HG03469 (cell line): ENCODE data around the gene GAGE2A.
"Not testable (repeated sequence)": the region's sequence is repeated elsewhere in the genome, so short reads cannot be mapped to it uniquely, and the experiment has no call there.

Experiments used
- ATAC-seq: cut with Tn5 transposase; IDR thresholded peaks from one replicate; pipeline ENCODE4 v1.9.1; 2021; ENCODE audit warnings: mild to moderate bottlenecking, moderate library complexity, moderate number of reproducible peaks; ENCODE audit not compliant: unreplicated experiment

The GAGE2A gene

DNA sequence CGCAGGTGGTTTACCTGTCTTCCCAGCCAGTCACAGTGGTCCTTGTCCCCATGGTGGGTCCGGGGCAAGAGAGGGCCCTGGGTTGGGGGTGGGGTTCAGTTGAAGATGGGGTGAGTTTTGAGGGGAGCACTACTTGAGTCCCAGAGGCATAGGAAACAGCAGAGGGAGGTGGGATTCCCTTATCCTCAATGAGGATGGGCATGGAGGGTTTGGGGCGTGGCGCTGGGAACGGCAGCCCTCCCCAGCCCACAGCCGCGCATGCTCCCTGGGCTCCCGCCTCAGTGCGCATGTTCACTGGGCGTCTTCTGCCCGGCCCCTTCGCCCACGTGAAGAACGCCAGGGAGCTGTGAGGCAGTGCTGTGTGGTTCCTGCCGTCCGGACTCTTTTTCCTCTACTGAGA, at the start of gene GAGE2A:
TSS of gene GAGE2A (plus strand) at position 301 of the 400 bp plus-strand sequence. CDS start 1,155 bp downstream, outside the sequence.
- not testable (repeated sequence) for ATAC-seq

- ATAC-seq, result not testable (repeated sequence)
These were observed 47.9 kb upstream of the GAGE2A start, which contains the start of gene GAGE12D for GRCh38 chrX:49541433-49541832. GAGE12D (plus strand) TSS chrX:49541733; CDS start chrX:49542888, 1,155 bp downstream.

- ATAC-seq, result not testable (repeated sequence)
These were observed 38.3 kb upstream of the GAGE2A start, which contains the start of gene GAGE12E for GRCh38 chrX:49550989-49551388. GAGE12E (plus strand) TSS chrX:49551289; CDS start chrX:49552444, 1,155 bp downstream.

DNA sequence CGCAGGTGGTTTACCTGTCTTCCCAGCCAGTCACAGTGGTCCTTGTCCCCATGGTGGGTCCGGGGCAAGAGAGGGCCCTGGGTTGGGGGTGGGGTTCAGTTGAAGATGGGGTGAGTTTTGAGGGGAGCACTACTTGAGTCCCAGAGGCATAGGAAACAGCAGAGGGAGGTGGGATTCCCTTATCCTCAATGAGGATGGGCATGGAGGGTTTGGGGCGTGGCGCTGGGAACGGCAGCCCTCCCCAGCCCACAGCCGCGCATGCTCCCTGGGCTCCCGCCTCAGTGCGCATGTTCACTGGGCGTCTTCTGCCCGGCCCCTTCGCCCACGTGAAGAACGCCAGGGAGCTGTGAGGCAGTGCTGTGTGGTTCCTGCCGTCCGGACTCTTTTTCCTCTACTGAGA, 28.8 kb upstream of the GAGE2A start, which contains the start of gene GAGE12F:
TSS of gene GAGE12F (plus strand) at position 301 of the 400 bp plus-strand sequence. CDS start 1,155 bp downstream, outside the sequence.
- not testable (repeated sequence) for ATAC-seq

DNA sequence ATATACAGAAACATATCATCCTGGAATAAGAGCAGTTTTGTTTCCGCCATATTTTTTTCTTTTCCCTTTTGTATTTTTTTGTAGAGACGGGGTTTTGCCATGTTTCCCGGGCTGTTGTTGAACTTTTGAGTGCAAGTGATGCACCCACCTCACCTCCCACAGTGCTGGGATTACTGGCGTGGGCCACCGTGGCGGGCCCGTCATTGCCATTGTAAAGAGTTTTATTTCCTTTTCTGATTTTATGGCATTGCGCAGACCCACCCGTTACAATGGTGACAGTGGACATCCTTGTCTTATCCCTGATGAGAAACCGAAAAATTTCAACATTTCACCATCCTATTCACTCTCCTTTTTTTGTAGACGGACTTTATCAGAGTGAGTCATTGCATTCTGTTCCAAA, 20.6 kb upstream of the GAGE2A start:
- ATAC-seq, result not testable (repeated sequence)

DNA sequence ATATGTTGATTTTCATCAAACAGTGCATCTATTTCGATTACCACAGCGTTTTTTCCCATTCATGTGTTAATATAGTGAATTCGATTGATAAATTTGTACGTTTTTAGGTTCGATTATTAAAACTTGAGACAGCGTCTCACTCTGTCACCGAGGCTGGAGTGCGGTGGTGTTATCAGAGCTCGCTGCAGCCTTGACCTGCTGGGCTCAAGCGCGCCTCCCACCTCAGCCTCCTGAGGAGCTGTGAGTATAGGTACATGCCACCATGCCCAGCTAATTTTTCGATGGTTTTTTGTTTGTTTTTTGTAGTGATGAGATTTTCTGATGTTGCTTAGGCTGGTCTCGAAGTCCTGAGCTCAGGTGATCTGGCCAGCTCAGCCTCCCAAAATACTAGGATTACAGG, 20.1 kb upstream of the GAGE2A start:
- ATAC-seq, result not testable (repeated sequence)

DNA sequence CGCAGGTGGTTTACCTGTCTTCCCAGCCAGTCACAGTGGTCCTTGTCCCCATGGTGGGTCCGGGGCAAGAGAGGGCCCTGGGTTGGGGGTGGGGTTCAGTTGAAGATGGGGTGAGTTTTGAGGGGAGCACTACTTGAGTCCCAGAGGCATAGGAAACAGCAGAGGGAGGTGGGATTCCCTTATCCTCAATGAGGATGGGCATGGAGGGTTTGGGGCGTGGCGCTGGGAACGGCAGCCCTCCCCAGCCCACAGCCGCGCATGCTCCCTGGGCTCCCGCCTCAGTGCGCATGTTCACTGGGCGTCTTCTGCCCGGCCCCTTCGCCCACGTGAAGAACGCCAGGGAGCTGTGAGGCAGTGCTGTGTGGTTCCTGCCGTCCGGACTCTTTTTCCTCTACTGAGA, 19.2 kb upstream of the GAGE2A start, which contains the start of gene GAGE12G:
TSS of gene GAGE12G (plus strand) at position 301 of the 400 bp plus-strand sequence. CDS start 1,155 bp downstream, outside the sequence.
- ATAC-seq, result not testable (repeated sequence)

- ATAC-seq, result not testable (repeated sequence)
These were observed 9.6 kb upstream of the GAGE2A start, which contains the start of gene GAGE12H for GRCh38 chrX:49579649-49580048. GAGE12H (plus strand) TSS chrX:49579949; CDS start chrX:49581104, 1,155 bp downstream.

GRCh38 chrX:49589769-49590478, 628 bp downstream of the GAGE2A start:
- ATAC-seq, result not testable (repeated sequence)

GRCh38 chrX:49590488-49590887, 1.2 kb downstream of the GAGE2A start:
- ATAC-seq, result not testable (repeated sequence)

DNA sequence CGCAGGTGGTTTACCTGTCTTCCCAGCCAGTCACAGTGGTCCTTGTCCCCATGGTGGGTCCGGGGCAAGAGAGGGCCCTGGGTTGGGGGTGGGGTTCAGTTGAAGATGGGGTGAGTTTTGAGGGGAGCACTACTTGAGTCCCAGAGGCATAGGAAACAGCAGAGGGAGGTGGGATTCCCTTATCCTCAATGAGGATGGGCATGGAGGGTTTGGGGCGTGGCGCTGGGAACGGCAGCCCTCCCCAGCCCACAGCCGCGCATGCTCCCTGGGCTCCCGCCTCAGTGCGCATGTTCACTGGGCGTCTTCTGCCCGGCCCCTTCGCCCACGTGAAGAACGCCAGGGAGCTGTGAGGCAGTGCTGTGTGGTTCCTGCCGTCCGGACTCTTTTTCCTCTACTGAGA, 9.4 kb downstream of the GAGE2A start, which contains the start of gene GAGE1:
TSS of gene GAGE1 (plus strand) at position 301 of the 400 bp plus-strand sequence. CDS start 1,155 bp downstream, outside the sequence.
- not testable (repeated sequence) for ATAC-seq

- no peak for ATAC-seq
These were observed 21.5 kb downstream of the GAGE2A start for GRCh38 chrX:49610718-49611310.

DNA sequence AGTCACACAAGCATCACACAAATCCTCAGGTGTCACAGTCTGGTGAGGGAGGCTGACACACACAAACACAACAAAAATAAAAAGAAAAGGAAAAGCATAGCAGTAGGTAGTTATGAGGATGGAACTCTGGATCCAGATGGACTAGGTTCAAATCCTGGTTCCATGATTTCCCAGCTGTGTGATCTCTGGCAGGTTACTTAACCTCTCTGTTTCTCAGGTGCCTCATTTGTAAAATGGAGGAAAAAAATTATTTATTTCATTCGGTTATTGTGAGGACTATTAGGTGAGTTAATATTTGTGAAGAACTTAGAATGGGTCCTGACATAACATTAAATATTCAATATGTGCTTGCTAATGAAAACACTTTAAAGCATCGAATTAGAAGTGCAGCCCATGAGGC, 29.3 kb downstream of the GAGE2A start:
- no peak for ATAC-seq

DNA sequence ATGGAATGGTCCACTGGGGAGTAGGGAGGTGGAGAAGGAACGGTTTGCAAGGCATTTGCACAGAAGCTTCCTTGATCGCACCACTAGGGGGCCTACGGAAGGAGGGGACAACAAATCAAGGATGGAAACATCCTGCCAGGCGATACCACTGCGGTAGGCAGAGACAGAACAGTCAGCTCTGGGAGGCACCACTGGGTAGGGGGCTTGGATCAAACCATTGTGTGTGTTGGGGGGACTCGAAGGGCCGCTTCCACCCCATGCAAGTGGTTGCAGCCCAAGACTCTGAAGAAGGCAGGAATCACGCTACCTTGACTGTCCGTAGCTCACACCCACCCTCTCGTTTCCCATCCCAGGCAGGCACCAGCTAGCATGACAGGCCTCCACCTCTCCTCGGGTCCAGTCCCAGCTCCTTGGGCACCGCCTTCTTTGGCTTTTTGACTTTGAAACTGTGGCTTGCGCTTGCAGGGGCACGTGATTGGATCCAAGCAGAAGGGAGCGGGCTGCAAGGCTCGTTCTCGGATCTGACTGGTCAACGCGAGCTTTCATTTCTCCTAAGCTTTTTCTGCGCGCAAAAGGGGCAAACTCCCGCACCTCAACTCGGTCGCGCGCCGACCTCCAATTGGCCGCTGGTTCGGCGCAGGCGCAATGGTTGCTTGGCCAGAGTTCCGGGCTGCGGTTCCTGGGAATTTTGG, 37.9 kb downstream of the GAGE2A start:
- ATAC-seq, result no peak

DNA sequence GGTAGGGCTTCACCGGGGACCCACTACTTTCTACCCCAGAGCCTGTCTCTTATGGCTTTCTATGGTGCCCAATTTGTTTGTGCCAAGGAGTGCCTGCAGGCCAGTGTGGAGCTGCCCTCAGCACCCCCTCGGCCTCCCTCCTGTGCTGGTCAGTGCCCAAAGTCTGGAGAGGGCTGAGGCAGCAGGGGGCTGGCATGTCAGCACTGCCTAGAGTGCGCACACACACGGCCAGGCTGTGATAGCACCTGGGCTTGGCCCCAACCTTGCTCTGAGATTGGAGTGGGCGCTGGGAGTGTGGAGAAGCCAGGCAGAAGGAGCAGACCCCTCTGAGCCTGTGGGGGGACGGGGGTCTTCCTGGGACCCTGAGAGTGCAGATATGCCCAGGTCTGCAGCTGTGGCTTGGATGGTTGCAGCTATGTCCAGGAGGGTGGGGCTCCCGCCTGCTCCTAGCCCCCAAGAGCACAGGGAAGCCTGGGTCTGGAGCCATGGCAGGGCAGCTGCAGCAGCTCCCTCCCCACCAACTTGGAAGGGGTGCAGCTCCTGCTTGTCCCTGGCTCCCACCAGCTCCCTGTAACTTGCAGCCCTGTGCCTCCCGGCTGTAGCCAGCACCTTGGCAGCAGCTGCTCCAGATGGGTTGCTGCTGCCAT, 55.8 kb downstream of the GAGE2A start:
- ATAC-seq, result no peak
